IMR-90 (cell line): ENCODE results near the gene CASTOR2. TPM values are rescaled to one million over a fixed set of nuclear protein-coding genes. Genes with fewer than 3 reads are reported as not detected.
"Not testable (repeated sequence)": the region's sequence is repeated elsewhere in the genome, so short reads cannot be mapped to it uniquely, and the experiment has no call there.

Experiments used
- ATAC-seq: fragments of 200-7000 bp; cut with Tn5 transposase; 2 replicates; pipeline ENCODE4 v1.9.1; 2020; ENCODE audit warnings: low read depth, mild to moderate bottlenecking, moderate library complexity
- BruUV-seq: library from RNA; stranded (reverse); fragments of 400-500 nt; replicated peaks from 2 replicates; lab custom pipeline; 2021; lab: Mats Ljungman, UMichigan
- CTCF ChIA-PET: fragments of 300-600 bp; formaldehyde crosslinking; extraction: SDS; loops from one replicate; lab custom pipeline; 2021; ENCODE audit warnings: antibody characterized with exemption; lab: Yijun Ruan, JAX
- POLR2A ChIA-PET: fragments of 300-600 bp; sonication (Branson Sonifier 250); formaldehyde crosslinking; loops from one replicate; lab custom pipeline; 2022; ENCODE audit warnings: antibody characterized with exemption; ENCODE audit not compliant: unreplicated experiment; lab: Charles Lee
- DNase-seq: peaks from one replicate; pipeline ENCODE4 v3.0.0; 2013
- H2AFZ ChIP-seq: replicated peaks from 2 replicates; pipeline ENCODE3; 2013; ENCODE audit warnings: low read length, mild to moderate bottlenecking; ENCODE audit not compliant: poor library complexity
- H2AK5ac ChIP-seq: 2 replicates; pipeline ENCODE4 v1.6.1; 2013; ENCODE audit warnings: low read depth, low read length, inconsistent platforms
- H2AK9ac ChIP-seq: replicated peaks from 2 replicates; pipeline ENCODE3; 2013; ENCODE audit warnings: mild to moderate bottlenecking, low read depth, low read length, moderate library complexity; ENCODE audit not compliant: poor library complexity
- H2BK120ac ChIP-seq: 2 replicates; pipeline ENCODE4 v1.6.1; 2013; ENCODE audit warnings: low read depth, low read length, inconsistent platforms
- H2BK15ac ChIP-seq: 3 replicates; pipeline ENCODE4 v1.6.1; 2013; ENCODE audit warnings: low read depth, low read length, inconsistent platforms
- H2BK20ac ChIP-seq: 2 replicates; pipeline ENCODE4 v1.6.1; 2013; ENCODE audit warnings: low read depth, mild to moderate bottlenecking, inconsistent platforms, low read length, moderate library complexity
- H2BK5ac ChIP-seq: 2 replicates; pipeline ENCODE4 v1.6.1; 2013; ENCODE audit warnings: mild to moderate bottlenecking, low read depth, low read length, inconsistent platforms; ENCODE audit not compliant: poor library complexity, severe bottlenecking
- H3K14ac ChIP-seq: replicated peaks from 2 replicates; pipeline ENCODE4 v1.6.1; 2013; ENCODE audit warnings: low read depth, low read length, inconsistent platforms
- H3K18ac ChIP-seq: 2 replicates; pipeline ENCODE4 v1.6.1; 2013; ENCODE audit warnings: low read depth, low read length, control low read depth
- H3K23ac ChIP-seq: 2 replicates; pipeline ENCODE4 v1.6.1; 2013; ENCODE audit warnings: low read depth, low read length, inconsistent platforms
- H3K27ac ChIP-seq: 2 replicates; pipeline ENCODE4 v1.5.1; 2013; ENCODE audit warnings: mild to moderate bottlenecking, control low read depth, low read length; ENCODE audit not compliant: insufficient read depth
- H3K27me3 ChIP-seq: 2 replicates; pipeline ENCODE4 v1.6.1; 2013; ENCODE audit warnings: low read length; ENCODE audit not compliant: control insufficient read depth, insufficient read depth
- H3K36me3 ChIP-seq: 2 replicates; pipeline ENCODE4 v1.6.1; 2013; ENCODE audit warnings: low read length, mixed read lengths; ENCODE audit not compliant: control insufficient read depth, insufficient read depth
- H3K4ac ChIP-seq: 2 replicates; pipeline ENCODE4 v1.6.1; 2013; ENCODE audit warnings: low read depth, low read length, inconsistent platforms
- H3K4me1 ChIP-seq: 2 replicates; pipeline ENCODE4 v1.6.1; 2013; ENCODE audit warnings: low read length, mixed read lengths; ENCODE audit not compliant: control insufficient read depth, insufficient read depth
- H3K4me2 ChIP-seq: 2 replicates; pipeline ENCODE4 v1.6.1; 2013; ENCODE audit warnings: low read depth, mild to moderate bottlenecking, control low read depth, low read length, moderate library complexity
- H3K4me3 ChIP-seq: 2 replicates; pipeline ENCODE4 v1.5.1; 2013; ENCODE audit warnings: low read depth, mild to moderate bottlenecking, control low read depth, low read length, moderate library complexity; ENCODE audit not compliant: insufficient read depth
- H3K56ac ChIP-seq: 2 replicates; pipeline ENCODE4 v1.6.1; 2013; ENCODE audit warnings: low read length, inconsistent platforms; ENCODE audit not compliant: insufficient read depth; ENCODE audit errors: extremely low read depth
- H3K79me1 ChIP-seq, 2 experiments: 2 replicates each; pipeline ENCODE4 v1.6.1; 2013; ENCODE audit warnings: low read length in 2 of 2, inconsistent platforms in 1 of 2, low read depth in 1 of 2
- H3K9ac ChIP-seq: 2 replicates; pipeline ENCODE4 v1.6.1; 2013; ENCODE audit warnings: low read depth, low read length, control low read depth
- H3K9me1 ChIP-seq: 2 replicates; pipeline ENCODE4 v1.6.1; 2013; ENCODE audit warnings: low read length, inconsistent platforms; ENCODE audit not compliant: insufficient read depth
- H3K9me3 ChIP-seq: 2 replicates; pipeline ENCODE4 v1.6.1; 2013; ENCODE audit warnings: low read length; ENCODE audit not compliant: control insufficient read depth, insufficient read depth
- H4K20me1 ChIP-seq: 2 replicates; pipeline ENCODE4 v1.6.1; 2013; ENCODE audit warnings: low read length, inconsistent platforms; ENCODE audit not compliant: insufficient read depth
- H4K5ac ChIP-seq: 2 replicates; pipeline ENCODE4 v1.6.1; 2013; ENCODE audit warnings: mild to moderate bottlenecking, low read depth, low read length, control low read depth
- H4K8ac ChIP-seq, 2 experiments: 2 replicates each; pipeline ENCODE4 v1.6.1; 2013; ENCODE audit warnings: low read depth in 2 of 2, low read length in 2 of 2, control low read depth in 1 of 2, inconsistent platforms in 1 of 2
- H4K91ac ChIP-seq: 2 replicates; pipeline ENCODE4 v1.6.1; 2013; ENCODE audit warnings: low read depth, low read length, inconsistent platforms; ENCODE audit not compliant: insufficient read depth
- WGBS, 2 experiments: methylation state at CpG; one replicate each; pipeline versions ENCODE4 v1.1.5 to v1.1.7; 2013; ENCODE audit warnings: missing lambda C conversion rate in 2 of 2; ENCODE audit not compliant: insufficient read length in 1 of 2; ENCODE audit errors: extremely low coverage in 2 of 2; 5-methylcytosine and 5-hydroxymethylcytosine counted together
- dilution Hi-C: fragments of 300-500 bp; cut with HindIII; formaldehyde crosslinking; loops from one replicate; pipeline ENCODE4 v1.14.3; 2018; ENCODE audit warnings: low sequenced_read_pairs; ENCODE audit not compliant: unreplicated experiment
- in situ Hi-C: fragments of 300-500 bp; cut with MboI; formaldehyde crosslinking; loops from 3 replicates; pipeline ENCODE4 v1.14.3; 2019; ENCODE audit warnings: low sequenced_read_pairs, inconsistent platforms, mixed read lengths
- intact Hi-C: fragments of 100-400 bp; cut with micrococcal nuclease; formaldehyde crosslinking; loops from 2 replicates; pipeline ENCODE4 v1.10.0; 2022
- polyA plus RNA-seq, 3 experiments: library from polyadenylated mRNA; depleted of rRNA; stranded (reverse); fragments of >200 nt; gene quantifications; 2 replicates each; pipeline ENCODE4 v1.2.3, GENCODE V29; 2012; ENCODE audit warnings: low replicate concordance in 1 of 3
- total RNA-seq: library from RNA; depleted of rRNA; stranded (reverse); fragments of >200 nt; gene quantifications from 2 replicates; pipeline ENCODE4 v1.2.3, GENCODE V29; 2012

CASTOR2 gene
- total and polyA plus RNA-seq, 2 of the 4 experiments (the other 2 are of a cell fraction): 5.2 to 8.0 TPM

DNA sequence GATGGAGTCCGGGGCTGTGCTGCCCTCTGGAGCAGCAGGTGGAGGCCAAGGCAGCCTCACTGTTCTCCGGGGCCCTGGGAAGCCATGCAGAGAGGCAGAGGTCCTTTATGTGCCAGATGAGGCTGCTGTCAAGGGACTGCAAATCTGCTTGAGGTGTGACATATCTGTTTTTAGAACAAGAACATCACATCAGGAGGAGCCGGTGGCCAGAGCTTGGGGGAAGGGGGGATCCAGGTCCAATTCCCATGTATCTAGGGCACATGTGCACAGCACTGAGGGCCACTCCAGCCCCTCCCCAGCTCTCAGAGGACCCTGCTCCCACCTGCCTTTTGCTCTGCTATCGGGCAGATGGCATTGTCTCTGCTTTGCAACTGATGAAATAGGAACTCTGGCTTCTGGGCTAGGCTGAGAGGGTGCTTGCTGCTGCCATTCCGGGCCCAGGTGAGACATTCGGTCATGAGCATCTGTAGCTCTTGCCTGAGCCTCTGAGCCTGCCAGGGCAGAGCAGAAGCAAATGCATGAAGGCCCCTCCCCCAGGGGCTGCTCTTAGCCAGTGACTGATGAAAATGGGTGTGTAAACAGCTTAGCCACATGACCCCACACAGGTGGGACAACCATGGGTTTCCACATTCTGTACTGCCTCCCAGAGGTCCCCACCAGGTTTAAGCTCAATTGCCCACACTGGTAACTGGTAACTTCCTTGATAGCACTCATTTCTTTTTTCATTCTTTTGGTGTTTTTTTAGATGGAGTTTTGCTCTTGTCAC lies 32.8 kb upstream of the CASTOR2 start:
- H3K4me2 ChIP-seq, H3K9me3 ChIP-seq, dilution Hi-C loops, H4K91ac ChIP-seq, H3K27me3 ChIP-seq, ATAC-seq, H3K9me1 ChIP-seq, H2BK20ac ChIP-seq, BruUV-seq, H3K14ac ChIP-seq, H3K4ac ChIP-seq, DNase-seq, POLR2A ChIA-PET, in situ Hi-C loops, H2BK120ac ChIP-seq, H2AK9ac ChIP-seq, H3K9ac ChIP-seq, H2BK15ac ChIP-seq, H3K79me1 ChIP-seq, H3K27ac ChIP-seq, H2AFZ ChIP-seq, H3K36me3 ChIP-seq, CTCF ChIA-PET, H3K4me3 ChIP-seq, H3K18ac ChIP-seq, H2AK5ac ChIP-seq, H4K8ac ChIP-seq, H4K5ac ChIP-seq, H3K56ac ChIP-seq, H3K23ac ChIP-seq, H3K4me1 ChIP-seq, intact Hi-C loops, H2BK5ac ChIP-seq, H4K20me1 ChIP-seq: not testable (repeated sequence)
- no CpG with 5 or more reads among the region's 6 CpGs for WGBS, 2 experiments

DNA sequence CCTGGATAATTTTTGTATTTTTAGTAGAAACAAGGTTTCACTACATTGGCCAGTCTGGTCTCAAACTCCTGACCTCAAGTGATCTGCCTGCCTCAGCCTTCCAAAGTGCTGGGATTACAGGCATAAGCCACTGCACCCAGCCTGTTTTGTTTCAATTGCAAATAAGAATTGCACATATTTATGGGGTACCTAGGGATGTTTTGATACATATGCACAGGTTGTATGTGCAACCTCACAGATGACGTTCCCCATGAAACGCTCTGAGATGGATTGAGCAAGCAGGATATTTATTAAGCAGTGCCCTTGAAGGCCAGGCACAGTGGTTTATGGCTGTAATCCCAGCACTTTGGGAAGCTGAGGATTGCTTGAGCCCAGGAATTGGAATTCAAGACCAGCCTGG lies 25.1 kb upstream of the CASTOR2 start:
- H2AK9ac ChIP-seq, dilution Hi-C loops: not testable (repeated sequence)
- no CpG with 5 or more reads among the region's 2 CpGs for WGBS, 2 experiments

More for the DNA sequence above, 25.1 kb upstream of the CASTOR2 start:
- H4K5ac ChIP-seq, H2AK5ac ChIP-seq, H2BK5ac ChIP-seq, H2AFZ ChIP-seq, H3K36me3 ChIP-seq, in situ Hi-C loops, ATAC-seq, H3K9me1 ChIP-seq, H3K27me3 ChIP-seq, H4K20me1 ChIP-seq, H4K8ac ChIP-seq, H4K91ac ChIP-seq, H2BK20ac ChIP-seq, H3K56ac ChIP-seq, H3K23ac ChIP-seq, H3K4ac ChIP-seq, DNase-seq, POLR2A ChIA-PET, H3K4me1 ChIP-seq, H2BK120ac ChIP-seq, CTCF ChIA-PET, H3K4me2 ChIP-seq, H3K9me3 ChIP-seq, H2BK15ac ChIP-seq, H3K27ac ChIP-seq, H3K14ac ChIP-seq, H3K79me1 ChIP-seq, H3K4me3 ChIP-seq, H3K18ac ChIP-seq, intact Hi-C loops, H3K9ac ChIP-seq, BruUV-seq: not testable (repeated sequence)
